Kidney epithelial cell (primary cell): ENCODE measurements around the gene SP4. TPM values are rescaled to one million over a fixed set of nuclear protein-coding genes. Genes with fewer than 3 reads are reported as not detected.

Experiments used
- DNase-seq: peaks from one replicate; pipeline ENCODE4 v3.0.0-alpha.2; 2010; ENCODE audit warnings: low read depth
- H3K27me3 ChIP-seq: 2 replicates; pipeline ENCODE4 v1.6.0; 2011; ENCODE audit warnings: low read length; ENCODE audit not compliant: control insufficient read depth, insufficient read depth
- H3K36me3 ChIP-seq: 2 replicates; pipeline ENCODE4 v1.5.1; 2011; ENCODE audit warnings: low read length; ENCODE audit not compliant: control insufficient read depth, insufficient read depth
- H3K4me3 ChIP-seq: 2 replicates; pipeline ENCODE4 v1.5.1; 2011; ENCODE audit warnings: low read depth, mild to moderate bottlenecking, control low read depth, low read length
- total RNA-seq: library from RNA; depleted of rRNA; stranded (reverse); fragments of >200 nt; gene quantifications from 2 replicates; pipeline ENCODE4 v1.2.3, GENCODE V29; 2015
- TF ChIP-seq, protein P1 (sequence below): IDR thresholded peaks from 2 replicates; pipeline ENCODE4 v1.5.1; 2011; ENCODE audit warnings: mild to moderate bottlenecking, moderate library complexity, low read length, control low read depth, inconsistent platforms; ENCODE audit not compliant: insufficient read depth, poor library complexity, severe bottlenecking

SP4 gene
- total RNA-seq, 1 donor from 2014 or later, result 14.2 TPM

DNA sequence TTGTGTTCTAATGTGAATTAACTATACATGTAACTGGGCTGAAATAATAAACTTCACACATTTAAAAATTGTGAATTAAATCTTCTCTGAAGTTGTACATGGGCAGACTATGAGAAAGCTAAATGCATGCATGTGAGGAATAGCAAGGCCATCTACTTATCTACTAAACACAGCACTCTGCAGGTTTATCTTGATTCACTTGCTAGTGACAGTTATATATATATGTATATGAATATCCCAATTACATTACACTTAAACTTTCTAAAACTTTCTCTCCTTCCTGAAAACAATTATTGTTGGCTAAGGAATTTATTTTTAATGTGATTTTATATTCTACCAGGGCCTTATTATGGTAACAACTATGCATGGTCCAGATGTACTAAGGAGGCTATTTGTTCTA lies 5.1 kb upstream of the SP4 start:
- Histone ChIP-seq H3K27me3 (no peaks in the 10 kb centered on the region), H3K36me3 (no peaks in the 10 kb centered on the region), H3K4me3 (no peak overlapping the region)
- TF ChIP-seq, protein P1, sequence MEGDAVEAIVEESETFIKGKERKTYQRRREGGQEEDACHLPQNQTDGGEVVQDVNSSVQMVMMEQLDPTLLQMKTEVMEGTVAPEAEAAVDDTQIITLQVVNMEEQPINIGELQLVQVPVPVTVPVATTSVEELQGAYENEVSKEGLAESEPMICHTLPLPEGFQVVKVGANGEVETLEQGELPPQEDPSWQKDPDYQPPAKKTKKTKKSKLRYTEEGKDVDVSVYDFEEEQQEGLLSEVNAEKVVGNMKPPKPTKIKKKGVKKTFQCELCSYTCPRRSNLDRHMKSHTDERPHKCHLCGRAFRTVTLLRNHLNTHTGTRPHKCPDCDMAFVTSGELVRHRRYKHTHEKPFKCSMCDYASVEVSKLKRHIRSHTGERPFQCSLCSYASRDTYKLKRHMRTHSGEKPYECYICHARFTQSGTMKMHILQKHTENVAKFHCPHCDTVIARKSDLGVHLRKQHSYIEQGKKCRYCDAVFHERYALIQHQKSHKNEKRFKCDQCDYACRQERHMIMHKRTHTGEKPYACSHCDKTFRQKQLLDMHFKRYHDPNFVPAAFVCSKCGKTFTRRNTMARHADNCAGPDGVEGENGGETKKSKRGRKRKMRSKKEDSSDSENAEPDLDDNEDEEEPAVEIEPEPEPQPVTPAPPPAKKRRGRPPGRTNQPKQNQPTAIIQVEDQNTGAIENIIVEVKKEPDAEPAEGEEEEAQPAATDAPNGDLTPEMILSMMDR, result no peak
- no peak for DNase-seq

DNA sequence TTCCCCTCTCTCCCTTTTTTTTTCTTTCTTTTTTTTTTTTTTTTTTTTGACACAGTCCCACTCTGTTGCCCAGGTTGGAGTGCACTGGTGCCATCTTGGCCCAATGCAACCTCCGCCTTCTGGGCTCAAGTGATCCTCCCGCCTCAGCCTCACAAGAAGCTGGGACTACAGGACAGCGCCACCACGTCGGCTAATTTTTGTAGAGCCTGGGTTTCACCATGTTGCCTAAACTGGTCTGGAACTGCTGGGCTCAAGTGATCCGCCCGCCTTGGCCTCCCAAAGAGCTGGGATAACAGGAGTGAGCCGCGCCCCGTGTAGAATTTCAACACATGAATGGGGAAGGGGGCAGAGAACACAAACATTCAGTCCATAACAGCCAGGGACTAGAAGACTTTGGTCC lies 2.6 kb upstream of the SP4 start:
- H3K36me3 ChIP-seq, result no peaks in the 10 kb centered on the region
- DNase-seq, result no peak
- H3K27me3 ChIP-seq, result no peaks in the 10 kb centered on the region
- TF ChIP-seq, protein P1, result no peak
- H3K4me3 ChIP-seq, result no peak overlapping the region

DNA sequence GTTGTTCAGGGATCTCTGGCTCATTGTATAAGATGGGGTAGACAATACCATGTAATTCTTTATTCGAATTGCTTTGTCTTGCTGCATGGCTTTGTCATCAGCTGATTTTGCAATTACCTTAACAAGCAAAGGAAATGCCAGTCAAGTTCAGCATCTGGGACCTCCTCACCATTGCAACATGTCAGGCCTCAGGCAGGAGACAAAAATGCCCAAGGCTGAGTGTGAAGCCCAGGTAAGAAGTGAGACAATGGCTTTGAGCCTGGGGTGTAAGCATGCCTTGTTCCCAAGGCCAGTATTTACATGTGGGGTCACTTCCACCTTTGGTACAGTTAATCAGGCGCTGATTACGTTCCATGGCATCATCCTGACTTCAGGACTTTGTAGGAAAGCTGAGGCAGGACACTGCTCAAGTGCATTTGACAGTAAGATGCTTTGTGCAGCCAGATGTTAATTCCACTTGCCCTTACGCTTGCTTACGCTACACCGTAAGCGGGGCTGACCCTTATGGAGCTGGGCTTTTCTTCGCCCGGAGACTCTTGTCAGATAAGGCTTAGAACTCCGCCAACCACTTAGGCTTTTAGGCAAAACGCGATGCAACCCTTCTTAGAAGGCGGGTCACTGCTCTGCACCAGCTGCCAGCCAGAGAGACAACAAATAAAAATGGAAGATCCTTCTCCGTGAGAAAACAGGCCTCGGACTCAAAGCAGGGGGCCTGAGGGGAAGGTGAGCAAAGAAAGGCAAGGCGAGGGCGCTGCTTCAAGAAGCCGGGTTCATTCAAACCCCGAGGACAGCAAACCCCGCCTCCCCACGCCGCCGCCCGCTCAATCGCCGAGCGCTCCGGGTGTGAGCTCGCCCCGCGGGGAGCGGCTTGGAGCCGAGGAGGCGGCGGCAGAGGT lies 1.3 kb upstream of the SP4 start:
- no peak for DNase-seq
- no peaks in the 10 kb centered on the region for H3K27me3 ChIP-seq
- TF ChIP-seq, protein P1, result no peak
- H3K36me3 ChIP-seq, result no peaks in the 10 kb centered on the region
- H3K4me3 ChIP-seq, result peak overlapping the region; percentile 42

DNA sequence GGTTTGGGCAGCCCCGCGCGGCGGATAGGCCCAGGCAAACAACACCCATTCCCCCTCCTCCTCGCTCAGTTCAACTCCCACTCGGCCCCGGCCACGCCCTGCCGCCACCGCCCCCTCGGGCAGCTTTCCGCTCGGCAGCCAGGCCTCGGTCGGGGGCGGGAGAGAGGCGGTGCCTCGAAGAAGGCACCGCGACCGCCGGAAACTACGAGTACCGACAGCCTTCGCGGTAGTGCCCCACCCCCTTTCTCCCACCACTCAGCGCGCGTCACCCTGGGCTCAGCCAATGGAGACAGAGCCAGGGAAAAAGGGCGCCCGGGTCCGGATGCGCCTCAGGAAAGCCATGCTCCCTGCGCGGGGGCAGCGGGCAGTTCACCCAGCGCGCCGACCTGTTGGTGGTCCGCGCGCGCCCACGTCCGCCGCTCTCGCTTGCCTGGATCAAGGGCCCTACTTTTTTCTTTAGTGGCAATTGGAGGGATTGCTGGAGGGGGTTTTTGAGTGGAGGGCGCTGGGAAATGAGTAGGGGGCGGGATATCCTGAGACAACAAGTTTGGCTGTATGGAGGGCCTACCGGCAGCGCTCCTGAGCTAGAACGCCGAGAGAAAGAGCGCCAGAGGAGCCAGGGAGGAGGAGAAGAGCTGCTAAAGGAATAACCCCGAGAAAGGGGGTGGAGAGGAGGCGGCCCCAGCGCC lies 557 bp upstream of the SP4 start:
- no peaks in the 10 kb centered on the region for H3K36me3 ChIP-seq
- H3K27me3 ChIP-seq, result no peaks in the 10 kb centered on the region
- H3K4me3 ChIP-seq, result peak overlapping the region; percentile 70
- TF ChIP-seq, protein P1, result no peak
- DNase-seq, result peak; percentile 87

DNA sequence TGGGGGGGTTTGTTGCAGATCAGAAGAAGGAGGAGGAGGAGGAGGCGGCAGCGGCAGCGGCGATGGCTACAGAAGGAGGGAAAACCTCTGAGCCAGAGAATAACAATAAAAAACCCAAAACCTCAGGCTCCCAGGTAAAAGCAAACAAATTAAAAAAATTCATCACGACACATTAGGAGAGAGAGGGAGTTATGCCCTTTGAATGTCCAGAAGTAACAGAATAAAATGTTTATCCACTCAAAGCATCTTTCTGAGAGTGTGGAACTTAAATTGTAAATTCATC lies 717 bp downstream of the SP4 start:
- no peak for DNase-seq
- Histone ChIP-seq H3K27me3 (no peaks in the 10 kb centered on the region), H3K4me3 (peak overlapping the region; percentile 71), H3K36me3 (no peaks in the 10 kb centered on the region)
- TF ChIP-seq, protein P1, result no peak
